Endometrial microvascular endothelial cells (primary cell): ENCODE measurements around the gene USP38. TPM values are rescaled to one million over a fixed set of nuclear protein-coding genes. Genes with fewer than 3 reads are reported as not detected.
"Not testable (repeated sequence)": the region's sequence is repeated elsewhere in the genome, so short reads cannot be mapped to it uniquely, and the experiment has no call there.

Experiments used
- in situ Hi-C: cut with HindIII; loops from 2 replicates; pipeline ENCODE4 v1.10.0; 2017; ENCODE audit warnings: low sequenced_read_pairs, low pct_unique_long_range_greater_than_20kb; ENCODE audit errors: inconsistent ontology term
- total RNA-seq: library from RNA; depleted of rRNA; stranded (reverse); fragments of >200 nt; gene quantifications from one replicate; pipeline ENCODE4 v1.2.3, GENCODE V29; 2015; ENCODE audit errors: inconsistent ontology term

Gene USP38
- total RNA-seq, 1 donor from 2014 or later: 25.9 TPM

GRCh38 chr4:143252478-143252877 is 67.8 kb downstream of the USP38 start:
- in situ Hi-C loops: no loop called here

GRCh38 chr4:143253166-143253565 is 68.4 kb downstream of the USP38 start:
- in situ Hi-C loops: no loop called here

GRCh38 chr4:143254491-143255226 is 69.9 kb downstream of the USP38 start:
- in situ Hi-C loops: no loop called here

- in situ Hi-C loops: no loop called here
These were observed 71.7 kb downstream of the USP38 start for GRCh38 chr4:143256456-143256855.

- in situ Hi-C loops: no loop called here
These were observed 72.6 kb downstream of the USP38 start for GRCh38 chr4:143257356-143257755.

- in situ Hi-C loops: no loop called here
These were observed 76.0 kb downstream of the USP38 start for GRCh38 chr4:143260750-143261149.

GRCh38 chr4:143262838-143263237 is 78.1 kb downstream of the USP38 start:
- in situ Hi-C loops: no loop called here

GRCh38 chr4:143267690-143268089 is 83.0 kb downstream of the USP38 start:
- in situ Hi-C loops: not testable (repeated sequence)

- in situ Hi-C loops: no loop called here
These were observed 85.6 kb downstream of the USP38 start for GRCh38 chr4:143270256-143270838.

Other genes starting within 250 kb of the USP38 start
- 3.6 TPM for gene GAB1, start 152.0 kb downstream of the USP38 start, total RNA-seq